ENCODE data around the gene NKX6-2.
"Not testable (repeated sequence)": the region's sequence is repeated elsewhere in the genome, so short reads cannot be mapped to it uniquely, and the experiment has no call there.

NKX6-2 gene

GRCh38 chr10:132777441-132777840, 8.5 kb downstream of the NKX6-2 start:
- DNase-seq = no peak

- DNase-seq = no peak
These were observed 9.1 kb downstream of the NKX6-2 start for GRCh38 chr10:132776821-132777220.

GRCh38 chr10:132776186-132776585, 9.8 kb downstream of the NKX6-2 start:
- no peak for DNase-seq

GRCh38 chr10:132774902-132775863, 10.8 kb downstream of the NKX6-2 start:
- no peak for DNase-seq

GRCh38 chr10:132774181-132774901, 11.6 kb downstream of the NKX6-2 start:
- no peak for DNase-seq

- DNase-seq = not testable (repeated sequence)
These were observed 13.1 kb downstream of the NKX6-2 start for GRCh38 chr10:132772816-132773215.

GRCh38 chr10:132770061-132771021, 15.6 kb downstream of the NKX6-2 start:
- DNase-seq = no peak

- DNase-seq = no peak
These were observed 17.4 kb downstream of the NKX6-2 start for GRCh38 chr10:132768346-132769248.

GRCh38 chr10:132766291-132766690, 19.7 kb downstream of the NKX6-2 start:
- no peak for DNase-seq

GRCh38 chr10:132765435-132765834, 20.5 kb downstream of the NKX6-2 start:
- DNase-seq = no peak

- DNase-seq = no peak
These were observed 21.8 kb downstream of the NKX6-2 start for GRCh38 chr10:132764108-132764507.

- no peak for DNase-seq
These were observed 22.4 kb downstream of the NKX6-2 start for GRCh38 chr10:132763545-132763944.

GRCh38 chr10:132762267-132762666, 23.7 kb downstream of the NKX6-2 start:
- no peak for DNase-seq

GRCh38 chr10:132761395-132762060, 24.4 kb downstream of the NKX6-2 start:
- no peak for DNase-seq

GRCh38 chr10:132758865-132759264, 27.1 kb downstream of the NKX6-2 start:
- DNase-seq = no peak

- DNase-seq = no peak
These were observed 28.8 kb downstream of the NKX6-2 start for GRCh38 chr10:132757171-132757570.

- no peak for DNase-seq
These were observed 29.4 kb downstream of the NKX6-2 start for GRCh38 chr10:132756591-132756990.

GRCh38 chr10:132755166-132755711, 30.7 kb downstream of the NKX6-2 start:
- no peak for DNase-seq

- DNase-seq = no peak
These were observed 31.9 kb downstream of the NKX6-2 start for GRCh38 chr10:132754071-132754470.

GRCh38 chr10:132753596-132753995, 32.4 kb downstream of the NKX6-2 start:
- DNase-seq = no peak

- DNase-seq = no peak
These were observed 33.0 kb downstream of the NKX6-2 start for GRCh38 chr10:132752961-132753360.
